ENCODE results near the gene IDE. TPM values are rescaled to one million over a fixed set of nuclear protein-coding genes. Genes with fewer than 3 reads are reported as not detected.
"Not testable (repeated sequence)": the region's sequence is repeated elsewhere in the genome, so short reads cannot be mapped to it uniquely, and the experiment has no call there.

IDE gene
- total and polyA plus RNA-seq, 10 of the 15 experiments (the other 5 are each of a cell fraction or from before 2014, with no cell fraction given), result 11.6 to 54.5 (median 33.6) TPM

GRCh38 chr10:92463582-92463981 is 110.3 kb downstream of the IDE start:
- Histone ChIP-seq H3K4me2 (ENCODE audit: control insufficient read depth, insufficient read depth) (no peak overlapping the region), H4K20me1 (ENCODE audit: control insufficient read depth, insufficient read depth) (no peaks in the 10 kb centered on the region), H3K9ac (ENCODE audit: control insufficient read depth, insufficient read depth, low read length) (no peak overlapping the region), H3K36me3 (ENCODE audit: control insufficient read depth in 2 of 2, insufficient read depth in 2 of 2, low read length in 1 of 2) (peaks cover 1 to 21% of the 10 kb centered on the region in 2 experiments; a peak in 3 of 4 replicates), H2AFZ (ENCODE audit: control insufficient read depth, low read depth, low read length) (no peak overlapping the region), H3K27me3 (replicated peaks in 1 of 2; ENCODE audit: control insufficient read depth in 2 of 2, insufficient read depth in 2 of 2, low read length in 1 of 2) (no peaks in the 10 kb centered on the region), H3K4me3 (no peak overlapping the region), H3K27ac (ENCODE audit: control insufficient read depth, insufficient read depth) (no peak overlapping the region), H3K9me3 (replicated peaks; ENCODE audit: control insufficient read depth, insufficient read depth, low read length) (no peaks in the 10 kb centered on the region), H3K4me1 (ENCODE audit: control insufficient read depth, insufficient read depth, low read length) (no peaks in the 10 kb centered on the region), H3K79me2 (ENCODE audit: control insufficient read depth, insufficient read depth, low read length) (no peaks in the 10 kb centered on the region)
- ATAC-seq, result no peak
- in situ Hi-C loops (cut with MboI), result no loop called here
- ChIA-PET SMC1A (ENCODE audit: uncharacterized antibody, unreplicated experiment) (no interaction called here), CTCF (interaction anchor here (1.3 kb wide), 1 partner anchor 11 kb away, joined by 3 read pairs; no protein-coding TSS in a partner anchor), POLR2A (no interaction called here), RAD21 (ENCODE audit: unreplicated experiment) (no interaction called here)
- WGBS (ENCODE audit: insufficient coverage, insufficient replicate concordance, low lambda C conversion rate, missing lambda C conversion rate), result 97% methylated on average over 5 of the region's 5 CpGs
- no TSS peak for BruUV-seq (replicated peaks)
- no peak for DNase-seq (ENCODE audit: low read depth, low spot score)
- intact Hi-C loops (cut with micrococcal nuclease; ENCODE audit: unreplicated experiment), result no loop called here
- TF ChIP-seq SMAD1 (IDR thresholded peaks at IDR 0.05; ENCODE audit: low read depth, partially characterized antibody) (no peak), CREB1 (IDR thresholded peaks at IDR 0.05; ENCODE audit: low read depth) (no peak), STAT3 (IDR thresholded peaks at IDR 0.05; ENCODE audit: low read depth, low read length) (no peak), ZBTB33 (IDR thresholded peaks at IDR 0.05) (no peak), RFX5 (IDR thresholded peaks at IDR 0.05; ENCODE audit: low read depth, low read length) (no peak), RELA (IDR thresholded peaks at IDR 0.05; ENCODE audit: borderline replicate concordance, partially characterized antibody) (no peak), HCFC1 (IDR thresholded peaks at IDR 0.05; ENCODE audit: low read length) (no peak), EGR1 (IDR thresholded peaks at IDR 0.05; ENCODE audit: borderline replicate concordance in 1 of 2, low read depth in 2 of 2, low read length in 2 of 2) (no peak)
- no peak for FAIRE-seq

- POLR2A ChIA-PET; H4K20me1 ChIP-seq (ENCODE audit: control insufficient read depth, insufficient read depth); CTCF ChIA-PET; H3K4me2 ChIP-seq (ENCODE audit: control insufficient read depth, insufficient read depth); DNase-seq (ENCODE audit: low read depth, low spot score); H3K27ac ChIP-seq (ENCODE audit: control insufficient read depth, insufficient read depth); H3K4me1 ChIP-seq (ENCODE audit: control insufficient read depth, insufficient read depth, low read length); H3K4me3 ChIP-seq; H3K9me3 ChIP-seq (replicated peaks; ENCODE audit: control insufficient read depth, insufficient read depth, low read length); intact Hi-C loops (cut with micrococcal nuclease; ENCODE audit: unreplicated experiment); H3K9ac ChIP-seq (ENCODE audit: control insufficient read depth, insufficient read depth, low read length); BruUV-seq (replicated peaks); RAD21 ChIA-PET (ENCODE audit: unreplicated experiment); FAIRE-seq; in situ Hi-C loops (cut with MboI); H3K27me3 ChIP-seq (replicated peaks in 1 of 2; ENCODE audit: control insufficient read depth in 2 of 2, insufficient read depth in 2 of 2, low read length in 1 of 2); ATAC-seq; H3K79me2 ChIP-seq (ENCODE audit: control insufficient read depth, insufficient read depth, low read length); SMC1A ChIA-PET (ENCODE audit: uncharacterized antibody, unreplicated experiment); H2AFZ ChIP-seq (ENCODE audit: control insufficient read depth, low read depth, low read length): not testable (repeated sequence)
- H3K36me3 ChIP-seq (ENCODE audit: control insufficient read depth in 2 of 2, insufficient read depth in 2 of 2, low read length in 1 of 2), result peaks cover 4 to 15% of the 10 kb centered on the region in 2 experiments; a peak in 3 of 4 replicates
- 95% methylated on average over 6 of the region's 6 CpGs for WGBS (ENCODE audit: insufficient coverage, insufficient replicate concordance, low lambda C conversion rate, missing lambda C conversion rate)
These were observed 118.9 kb downstream of the IDE start for GRCh38 chr10:92454955-92455354.

Measured in GM12878 (cell line).